IMR-90 (cell line): Measurements from ENCODE around the gene PRPF6. TPM values are rescaled to one million over a fixed set of nuclear protein-coding genes. Genes with fewer than 3 reads are reported as not detected.

ENCODE experiments used
- ATAC-seq: fragments of 200-7000 bp; cut with Tn5 transposase; 2 replicates; pipeline ENCODE4 v1.9.1; 2020; ENCODE audit warnings: low read depth, mild to moderate bottlenecking, moderate library complexity
- BruUV-seq: library from RNA; stranded (reverse); fragments of 400-500 nt; replicated peaks from 2 replicates; lab custom pipeline; 2021; lab: Mats Ljungman, UMichigan
- CTCF ChIA-PET: fragments of 300-600 bp; formaldehyde crosslinking; extraction: SDS; loops from one replicate; lab custom pipeline; 2021; ENCODE audit warnings: antibody characterized with exemption; lab: Yijun Ruan, JAX
- POLR2A ChIA-PET: fragments of 300-600 bp; sonication (Branson Sonifier 250); formaldehyde crosslinking; loops from one replicate; lab custom pipeline; 2022; ENCODE audit warnings: antibody characterized with exemption; ENCODE audit not compliant: unreplicated experiment; lab: Charles Lee
- DNase-seq: peaks from one replicate; pipeline ENCODE4 v3.0.0; 2013
- H2AFZ ChIP-seq: replicated peaks from 2 replicates; pipeline ENCODE3; 2013; ENCODE audit warnings: low read length, mild to moderate bottlenecking; ENCODE audit not compliant: poor library complexity
- H2AK5ac ChIP-seq: 2 replicates; pipeline ENCODE4 v1.6.1; 2013; ENCODE audit warnings: low read depth, low read length, inconsistent platforms
- H2AK9ac ChIP-seq: replicated peaks from 2 replicates; pipeline ENCODE3; 2013; ENCODE audit warnings: mild to moderate bottlenecking, low read depth, low read length, moderate library complexity; ENCODE audit not compliant: poor library complexity
- H2BK120ac ChIP-seq: 2 replicates; pipeline ENCODE4 v1.6.1; 2013; ENCODE audit warnings: low read depth, low read length, inconsistent platforms
- H2BK15ac ChIP-seq: 3 replicates; pipeline ENCODE4 v1.6.1; 2013; ENCODE audit warnings: low read depth, low read length, inconsistent platforms
- H2BK20ac ChIP-seq: 2 replicates; pipeline ENCODE4 v1.6.1; 2013; ENCODE audit warnings: low read depth, mild to moderate bottlenecking, inconsistent platforms, low read length, moderate library complexity
- H2BK5ac ChIP-seq: 2 replicates; pipeline ENCODE4 v1.6.1; 2013; ENCODE audit warnings: mild to moderate bottlenecking, low read depth, low read length, inconsistent platforms; ENCODE audit not compliant: poor library complexity, severe bottlenecking
- H3K14ac ChIP-seq: replicated peaks from 2 replicates; pipeline ENCODE4 v1.6.1; 2013; ENCODE audit warnings: low read depth, low read length, inconsistent platforms
- H3K18ac ChIP-seq: 2 replicates; pipeline ENCODE4 v1.6.1; 2013; ENCODE audit warnings: low read depth, low read length, control low read depth
- H3K23ac ChIP-seq: 2 replicates; pipeline ENCODE4 v1.6.1; 2013; ENCODE audit warnings: low read depth, low read length, inconsistent platforms
- H3K27ac ChIP-seq: 2 replicates; pipeline ENCODE4 v1.5.1; 2013; ENCODE audit warnings: mild to moderate bottlenecking, control low read depth, low read length; ENCODE audit not compliant: insufficient read depth
- H3K27me3 ChIP-seq: 2 replicates; pipeline ENCODE4 v1.6.1; 2013; ENCODE audit warnings: low read length; ENCODE audit not compliant: control insufficient read depth, insufficient read depth
- H3K36me3 ChIP-seq: 2 replicates; pipeline ENCODE4 v1.6.1; 2013; ENCODE audit warnings: low read length, mixed read lengths; ENCODE audit not compliant: control insufficient read depth, insufficient read depth
- H3K4ac ChIP-seq: 2 replicates; pipeline ENCODE4 v1.6.1; 2013; ENCODE audit warnings: low read depth, low read length, inconsistent platforms
- H3K4me1 ChIP-seq: 2 replicates; pipeline ENCODE4 v1.6.1; 2013; ENCODE audit warnings: low read length, mixed read lengths; ENCODE audit not compliant: control insufficient read depth, insufficient read depth
- H3K4me2 ChIP-seq: 2 replicates; pipeline ENCODE4 v1.6.1; 2013; ENCODE audit warnings: low read depth, mild to moderate bottlenecking, control low read depth, low read length, moderate library complexity
- H3K4me3 ChIP-seq: 2 replicates; pipeline ENCODE4 v1.5.1; 2013; ENCODE audit warnings: low read depth, mild to moderate bottlenecking, control low read depth, low read length, moderate library complexity; ENCODE audit not compliant: insufficient read depth
- H3K56ac ChIP-seq: 2 replicates; pipeline ENCODE4 v1.6.1; 2013; ENCODE audit warnings: low read length, inconsistent platforms; ENCODE audit not compliant: insufficient read depth; ENCODE audit errors: extremely low read depth
- H3K79me1 ChIP-seq, 2 experiments: 2 replicates each; pipeline ENCODE4 v1.6.1; 2013; ENCODE audit warnings: low read length in 2 of 2, inconsistent platforms in 1 of 2, low read depth in 1 of 2
- H3K9ac ChIP-seq: 2 replicates; pipeline ENCODE4 v1.6.1; 2013; ENCODE audit warnings: low read depth, low read length, control low read depth
- H3K9me1 ChIP-seq: 2 replicates; pipeline ENCODE4 v1.6.1; 2013; ENCODE audit warnings: low read length, inconsistent platforms; ENCODE audit not compliant: insufficient read depth
- H3K9me3 ChIP-seq: 2 replicates; pipeline ENCODE4 v1.6.1; 2013; ENCODE audit warnings: low read length; ENCODE audit not compliant: control insufficient read depth, insufficient read depth
- H4K20me1 ChIP-seq: 2 replicates; pipeline ENCODE4 v1.6.1; 2013; ENCODE audit warnings: low read length, inconsistent platforms; ENCODE audit not compliant: insufficient read depth
- H4K5ac ChIP-seq: 2 replicates; pipeline ENCODE4 v1.6.1; 2013; ENCODE audit warnings: mild to moderate bottlenecking, low read depth, low read length, control low read depth
- H4K8ac ChIP-seq, 2 experiments: 2 replicates each; pipeline ENCODE4 v1.6.1; 2013; ENCODE audit warnings: low read depth in 2 of 2, low read length in 2 of 2, control low read depth in 1 of 2, inconsistent platforms in 1 of 2
- H4K91ac ChIP-seq: 2 replicates; pipeline ENCODE4 v1.6.1; 2013; ENCODE audit warnings: low read depth, low read length, inconsistent platforms; ENCODE audit not compliant: insufficient read depth
- BHLHE40 ChIP-seq: fragments of 150-350 bp; IDR thresholded peaks from 2 replicates; pipeline ENCODE4 v1.6.1; 2016; ENCODE audit warnings: mild to moderate bottlenecking, low read depth, low read length
- CEBPB ChIP-seq: IDR thresholded peaks from 2 replicates; pipeline ENCODE4 v1.6.1; 2012; ENCODE audit warnings: low read depth, low read length, improper control_type of control experiment
- CHD1 ChIP-seq: IDR thresholded peaks from 2 replicates; pipeline ENCODE4 v1.6.1; 2012; ENCODE audit warnings: low read depth, low read length, improper control_type of control experiment
- CTCF ChIP-seq: conservative IDR thresholded peaks from 2 replicates; pipeline ENCODE4 v1.5.1; 2012; ENCODE audit warnings: mild to moderate bottlenecking, low read depth, low read length, improper control_type of control experiment
- ELK1 ChIP-seq: fragments of 150-350 bp; IDR thresholded peaks from 2 replicates; pipeline ENCODE4 v1.6.1; 2016; ENCODE audit warnings: low read depth, mild to moderate bottlenecking, low read length, moderate library complexity, borderline replicate concordance
- FOS ChIP-seq: fragments of 150-350 bp; IDR thresholded peaks from 2 replicates; pipeline ENCODE4 v1.6.1; 2016; ENCODE audit warnings: low read depth, low read length
- MAFK ChIP-seq: IDR thresholded peaks from 2 replicates; pipeline ENCODE4 v1.6.1; 2012; ENCODE audit warnings: low read depth, low read length, improper control_type of control experiment
- MAZ ChIP-seq: IDR thresholded peaks from 2 replicates; pipeline ENCODE4 v1.6.1; 2012; ENCODE audit warnings: low read depth, mild to moderate bottlenecking, low read length, improper control_type of control experiment, moderate library complexity, borderline replicate concordance
- MXI1 ChIP-seq: IDR thresholded peaks from 2 replicates; pipeline ENCODE4 v1.6.1; 2012; ENCODE audit warnings: low read depth, mild to moderate bottlenecking, low read length, moderate library complexity, borderline replicate concordance
- NFE2L2 ChIP-seq: fragments of 150-350 bp; IDR thresholded peaks from 2 replicates; pipeline ENCODE4 v1.6.1; 2016; ENCODE audit warnings: low read depth, mild to moderate bottlenecking, low read length
- POLR2A ChIP-seq: IDR thresholded peaks from 2 replicates; pipeline ENCODE4 v1.6.1; 2012; ENCODE audit warnings: mild to moderate bottlenecking, low read depth, low read length
- RAD21 ChIP-seq: IDR thresholded peaks from 2 replicates; pipeline ENCODE4 v1.6.1; 2012; ENCODE audit warnings: low read length, improper control_type of control experiment
- RCOR1 ChIP-seq: IDR thresholded peaks from 2 replicates; pipeline ENCODE4 v1.6.1; 2012; ENCODE audit warnings: mild to moderate bottlenecking, low read length, improper control_type of control experiment; ENCODE audit not compliant: insufficient replicate concordance
- RFX5 ChIP-seq: IDR thresholded peaks from 2 replicates; pipeline ENCODE4 v1.8.0; 2012; ENCODE audit warnings: low read depth, mild to moderate bottlenecking, low read length, moderate library complexity
- SMC3 ChIP-seq: fragments of 150-350 bp; IDR thresholded peaks from 2 replicates; pipeline ENCODE4 v1.6.1; 2016; ENCODE audit warnings: low read depth, mild to moderate bottlenecking, antibody characterized with exemption, low read length, moderate library complexity
- USF2 ChIP-seq: fragments of 150-350 bp; IDR thresholded peaks from 2 replicates; pipeline ENCODE4 v1.6.1; 2017; ENCODE audit warnings: mild to moderate bottlenecking, antibody characterized with exemption, low read length, low read depth
- WGBS, 2 experiments: methylation state at CpG; one replicate each; pipeline versions ENCODE4 v1.1.5 to v1.1.7; 2013; ENCODE audit warnings: missing lambda C conversion rate in 2 of 2; ENCODE audit not compliant: insufficient read length in 1 of 2; ENCODE audit errors: extremely low coverage in 2 of 2; 5-methylcytosine and 5-hydroxymethylcytosine counted together
- dilution Hi-C: fragments of 300-500 bp; cut with HindIII; formaldehyde crosslinking; loops from one replicate; pipeline ENCODE4 v1.14.3; 2018; ENCODE audit warnings: low sequenced_read_pairs; ENCODE audit not compliant: unreplicated experiment
- in situ Hi-C: fragments of 300-500 bp; cut with MboI; formaldehyde crosslinking; loops from 3 replicates; pipeline ENCODE4 v1.14.3; 2019; ENCODE audit warnings: low sequenced_read_pairs, inconsistent platforms, mixed read lengths
- intact Hi-C: fragments of 100-400 bp; cut with micrococcal nuclease; formaldehyde crosslinking; loops from 2 replicates; pipeline ENCODE4 v1.10.0; 2022
- polyA plus RNA-seq, 3 experiments: library from polyadenylated mRNA; depleted of rRNA; stranded (reverse); fragments of >200 nt; gene quantifications; 2 replicates each; pipeline ENCODE4 v1.2.3, GENCODE V29; 2012; ENCODE audit warnings: low replicate concordance in 1 of 3
- total RNA-seq: library from RNA; depleted of rRNA; stranded (reverse); fragments of >200 nt; gene quantifications from 2 replicates; pipeline ENCODE4 v1.2.3, GENCODE V29; 2012

PRPF6 gene
- total and polyA plus RNA-seq, 2 of the 4 experiments (the other 2 are of a cell fraction), result 43.5 to 71.3 TPM

- dilution Hi-C loops (no loop called here), intact Hi-C loops (no loop called here), in situ Hi-C loops (no loop called here)
- no peak overlapping the region; the same call in 1 of the 2 replicates for H3K4me2 ChIP-seq
- H3K4me3 ChIP-seq, result no peak overlapping the region
- BruUV-seq, result no TSS peak
- H4K5ac ChIP-seq, result no peak overlapping the region
- H2BK120ac ChIP-seq, result no peak overlapping the region
- TF ChIP-seq BHLHE40 (no peak), RCOR1 (no peak), FOS (no peak), CEBPB (no peak), CHD1 (no peak), CTCF (no peak), ELK1 (no peak), POLR2A (no peak), MAZ (no peak), SMC3 (no peak), RFX5 (no peak), NFE2L2 (no peak), MXI1 (no peak), RAD21 (no peak), MAFK (no peak), USF2 (no peak)
- H3K27me3 ChIP-seq, result peaks cover 62% of the 10 kb centered on the region
- H3K14ac ChIP-seq, result no peak overlapping the region
- H3K79me1 ChIP-seq, result no peaks in the 10 kb centered on the region
- no peak overlapping the region for H2AFZ ChIP-seq
- DNase-seq, result no peak
- H3K4me1 ChIP-seq, result no peaks in the 10 kb centered on the region; the same call in 1 of the 2 replicates
- no peak overlapping the region for H4K8ac ChIP-seq
- H3K9ac ChIP-seq, result no peak overlapping the region
- H2AK5ac ChIP-seq, result no peak overlapping the region
- H4K20me1 ChIP-seq, result no peaks in the 10 kb centered on the region; the same call in 1 of the 2 replicates
- no peak overlapping the region for H2BK20ac ChIP-seq
- no peak overlapping the region for H2BK5ac ChIP-seq
- H4K91ac ChIP-seq, result no peak overlapping the region
- no peak overlapping the region for H3K56ac ChIP-seq
- no peaks in the 10 kb centered on the region for H3K9me1 ChIP-seq
- H3K23ac ChIP-seq, result no peak overlapping the region
- no peak for ATAC-seq
- no CpG with 5 or more reads among the region's 16 CpGs for WGBS, 2 experiments
- ChIA-PET POLR2A (no interaction called here), CTCF (no interaction called here)
- no peak overlapping the region for H2BK15ac ChIP-seq
- no peaks in the 10 kb centered on the region for H3K9me3 ChIP-seq
- no peak overlapping the region for H3K27ac ChIP-seq
- no peak overlapping the region for H2AK9ac ChIP-seq
- H3K4ac ChIP-seq, result no peak overlapping the region
- H3K18ac ChIP-seq, result no peak overlapping the region
- no peaks in the 10 kb centered on the region for H3K36me3 ChIP-seq
These were observed 68.9 kb downstream of the PRPF6 start for GRCh38 chr20:64049878-64050260.
